ENCODE data around the gene DLG2.

Gene DLG2

GRCh38 chr11:85652786-85653447 lies 25.8 kb upstream of the DLG2 start:
- no peak for TF ChIP-seq CTCF (IDR thresholded peaks at IDR 0.05; ENCODE audit: low read depth, low read length)
- no peak for DNase-seq (ENCODE audit: low read depth in 2 of 2)
- H3K4me3 ChIP-seq (replicated peaks in 1 of 2; ENCODE audit: low read depth in 2 of 2, low read length in 2 of 2) = no peak overlapping the region

GRCh38 chr11:85651118-85651517 lies 24.0 kb upstream of the DLG2 start:
- DNase-seq (ENCODE audit: low read depth in 2 of 2) = no peak
- TF ChIP-seq CTCF (IDR thresholded peaks at IDR 0.05; ENCODE audit: low read depth, low read length) = no peak
- no peak overlapping the region for H3K4me3 ChIP-seq (replicated peaks in 1 of 2; ENCODE audit: low read depth in 2 of 2, low read length in 2 of 2)

GRCh38 chr11:85647604-85648299 lies 20.6 kb upstream of the DLG2 start, which contains the start of gene TMEM126A:
TMEM126A (plus strand) TSS chr11:85647967; CDS start chr11:85650256, 2,289 bp downstream.
- H3K4me3 ChIP-seq (replicated peaks in 1 of 2; ENCODE audit: low read depth in 2 of 2, low read length in 2 of 2) = peak within 1 kb of the TSS; percentile 72 to 76
- peak; percentile 80 to 87 for DNase-seq (ENCODE audit: low read depth in 2 of 2)
- TF ChIP-seq CTCF (IDR thresholded peaks at IDR 0.05; ENCODE audit: low read depth, low read length) = no peak

- DNase-seq (ENCODE audit: low read depth in 2 of 2) = no peak
- TF ChIP-seq CTCF (IDR thresholded peaks at IDR 0.05; ENCODE audit: low read depth, low read length) = no peak
- H3K4me3 ChIP-seq (replicated peaks in 1 of 2; ENCODE audit: low read depth in 2 of 2, low read length in 2 of 2) = peak overlapping the region; percentile 72 to 76
Measured at GRCh38 chr11:85647078-85647477, 19.9 kb upstream of the DLG2 start.

- no peak overlapping the region for H3K4me3 ChIP-seq (replicated peaks in 1 of 2; ENCODE audit: low read depth in 2 of 2, low read length in 2 of 2)
- TF ChIP-seq CTCF (IDR thresholded peaks at IDR 0.05; ENCODE audit: low read depth, low read length) = no peak
- peak in 1 of 2 donors; percentile 76 for DNase-seq (ENCODE audit: low read depth in 2 of 2)
Measured at GRCh38 chr11:85643191-85643614, 16.1 kb upstream of the DLG2 start.

- H3K4me3 ChIP-seq (replicated peaks in 1 of 2; ENCODE audit: low read depth in 2 of 2, low read length in 2 of 2) = no peak overlapping the region
- DNase-seq (ENCODE audit: low read depth in 2 of 2) = no peak
Measured at GRCh38 chr11:85634747-85635146, 7.6 kb upstream of the DLG2 start.

More at GRCh38 chr11:85634747-85635146, 7.6 kb upstream of the DLG2 start:
- TF ChIP-seq CTCF (IDR thresholded peaks at IDR 0.05; ENCODE audit: low read depth, low read length) = no peak
